IMR-90 (cell line): ENCODE data around the gene ADPRM. TPM values are rescaled to one million over a fixed set of nuclear protein-coding genes. Genes with fewer than 3 reads are reported as not detected.

Source experiments
- ATAC-seq: fragments of 200-7000 bp; cut with Tn5 transposase; 2 replicates; pipeline ENCODE4 v1.9.1; 2020; ENCODE audit warnings: low read depth, mild to moderate bottlenecking, moderate library complexity
- BruUV-seq: library from RNA; stranded (reverse); fragments of 400-500 nt; replicated peaks from 2 replicates; lab custom pipeline; 2021; lab: Mats Ljungman, UMichigan
- CTCF ChIA-PET: fragments of 300-600 bp; formaldehyde crosslinking; extraction: SDS; loops from one replicate; lab custom pipeline; 2021; ENCODE audit warnings: antibody characterized with exemption; lab: Yijun Ruan, JAX
- POLR2A ChIA-PET: fragments of 300-600 bp; sonication (Branson Sonifier 250); formaldehyde crosslinking; loops from one replicate; lab custom pipeline; 2022; ENCODE audit warnings: antibody characterized with exemption; ENCODE audit not compliant: unreplicated experiment; lab: Charles Lee
- DNase-seq: peaks from one replicate; pipeline ENCODE4 v3.0.0; 2013
- H2AFZ ChIP-seq: replicated peaks from 2 replicates; pipeline ENCODE3; 2013; ENCODE audit warnings: low read length, mild to moderate bottlenecking; ENCODE audit not compliant: poor library complexity
- H2AK5ac ChIP-seq: 2 replicates; pipeline ENCODE4 v1.6.1; 2013; ENCODE audit warnings: low read depth, low read length, inconsistent platforms
- H2AK9ac ChIP-seq: replicated peaks from 2 replicates; pipeline ENCODE3; 2013; ENCODE audit warnings: mild to moderate bottlenecking, low read depth, low read length, moderate library complexity; ENCODE audit not compliant: poor library complexity
- H2BK120ac ChIP-seq: 2 replicates; pipeline ENCODE4 v1.6.1; 2013; ENCODE audit warnings: low read depth, low read length, inconsistent platforms
- H2BK15ac ChIP-seq: 3 replicates; pipeline ENCODE4 v1.6.1; 2013; ENCODE audit warnings: low read depth, low read length, inconsistent platforms
- H2BK20ac ChIP-seq: 2 replicates; pipeline ENCODE4 v1.6.1; 2013; ENCODE audit warnings: low read depth, mild to moderate bottlenecking, inconsistent platforms, low read length, moderate library complexity
- H2BK5ac ChIP-seq: 2 replicates; pipeline ENCODE4 v1.6.1; 2013; ENCODE audit warnings: mild to moderate bottlenecking, low read depth, low read length, inconsistent platforms; ENCODE audit not compliant: poor library complexity, severe bottlenecking
- H3K14ac ChIP-seq: replicated peaks from 2 replicates; pipeline ENCODE4 v1.6.1; 2013; ENCODE audit warnings: low read depth, low read length, inconsistent platforms
- H3K18ac ChIP-seq: 2 replicates; pipeline ENCODE4 v1.6.1; 2013; ENCODE audit warnings: low read depth, low read length, control low read depth
- H3K23ac ChIP-seq: 2 replicates; pipeline ENCODE4 v1.6.1; 2013; ENCODE audit warnings: low read depth, low read length, inconsistent platforms
- H3K27ac ChIP-seq: 2 replicates; pipeline ENCODE4 v1.5.1; 2013; ENCODE audit warnings: mild to moderate bottlenecking, control low read depth, low read length; ENCODE audit not compliant: insufficient read depth
- H3K27me3 ChIP-seq: 2 replicates; pipeline ENCODE4 v1.6.1; 2013; ENCODE audit warnings: low read length; ENCODE audit not compliant: control insufficient read depth, insufficient read depth
- H3K36me3 ChIP-seq: 2 replicates; pipeline ENCODE4 v1.6.1; 2013; ENCODE audit warnings: low read length, mixed read lengths; ENCODE audit not compliant: control insufficient read depth, insufficient read depth
- H3K4ac ChIP-seq: 2 replicates; pipeline ENCODE4 v1.6.1; 2013; ENCODE audit warnings: low read depth, low read length, inconsistent platforms
- H3K4me1 ChIP-seq: 2 replicates; pipeline ENCODE4 v1.6.1; 2013; ENCODE audit warnings: low read length, mixed read lengths; ENCODE audit not compliant: control insufficient read depth, insufficient read depth
- H3K4me2 ChIP-seq: 2 replicates; pipeline ENCODE4 v1.6.1; 2013; ENCODE audit warnings: low read depth, mild to moderate bottlenecking, control low read depth, low read length, moderate library complexity
- H3K4me3 ChIP-seq: 2 replicates; pipeline ENCODE4 v1.5.1; 2013; ENCODE audit warnings: low read depth, mild to moderate bottlenecking, control low read depth, low read length, moderate library complexity; ENCODE audit not compliant: insufficient read depth
- H3K56ac ChIP-seq: 2 replicates; pipeline ENCODE4 v1.6.1; 2013; ENCODE audit warnings: low read length, inconsistent platforms; ENCODE audit not compliant: insufficient read depth; ENCODE audit errors: extremely low read depth
- H3K79me1 ChIP-seq, 2 experiments: 2 replicates each; pipeline ENCODE4 v1.6.1; 2013; ENCODE audit warnings: low read length in 2 of 2, inconsistent platforms in 1 of 2, low read depth in 1 of 2
- H3K9ac ChIP-seq: 2 replicates; pipeline ENCODE4 v1.6.1; 2013; ENCODE audit warnings: low read depth, low read length, control low read depth
- H3K9me1 ChIP-seq: 2 replicates; pipeline ENCODE4 v1.6.1; 2013; ENCODE audit warnings: low read length, inconsistent platforms; ENCODE audit not compliant: insufficient read depth
- H3K9me3 ChIP-seq: 2 replicates; pipeline ENCODE4 v1.6.1; 2013; ENCODE audit warnings: low read length; ENCODE audit not compliant: control insufficient read depth, insufficient read depth
- H4K20me1 ChIP-seq: 2 replicates; pipeline ENCODE4 v1.6.1; 2013; ENCODE audit warnings: low read length, inconsistent platforms; ENCODE audit not compliant: insufficient read depth
- H4K5ac ChIP-seq: 2 replicates; pipeline ENCODE4 v1.6.1; 2013; ENCODE audit warnings: mild to moderate bottlenecking, low read depth, low read length, control low read depth
- H4K8ac ChIP-seq, 2 experiments: 2 replicates each; pipeline ENCODE4 v1.6.1; 2013; ENCODE audit warnings: low read depth in 2 of 2, low read length in 2 of 2, control low read depth in 1 of 2, inconsistent platforms in 1 of 2
- H4K91ac ChIP-seq: 2 replicates; pipeline ENCODE4 v1.6.1; 2013; ENCODE audit warnings: low read depth, low read length, inconsistent platforms; ENCODE audit not compliant: insufficient read depth
- CTCF ChIP-seq: conservative IDR thresholded peaks from 2 replicates; pipeline ENCODE4 v1.5.1; 2012; ENCODE audit warnings: mild to moderate bottlenecking, low read depth, low read length, improper control_type of control experiment
- ELK1 ChIP-seq: fragments of 150-350 bp; IDR thresholded peaks from 2 replicates; pipeline ENCODE4 v1.6.1; 2016; ENCODE audit warnings: low read depth, mild to moderate bottlenecking, low read length, moderate library complexity, borderline replicate concordance
- MAFK ChIP-seq: IDR thresholded peaks from 2 replicates; pipeline ENCODE4 v1.6.1; 2012; ENCODE audit warnings: low read depth, low read length, improper control_type of control experiment
- MAZ ChIP-seq: IDR thresholded peaks from 2 replicates; pipeline ENCODE4 v1.6.1; 2012; ENCODE audit warnings: low read depth, mild to moderate bottlenecking, low read length, improper control_type of control experiment, moderate library complexity, borderline replicate concordance
- NFE2L2 ChIP-seq: fragments of 150-350 bp; IDR thresholded peaks from 2 replicates; pipeline ENCODE4 v1.6.1; 2016; ENCODE audit warnings: low read depth, mild to moderate bottlenecking, low read length
- RFX5 ChIP-seq: IDR thresholded peaks from 2 replicates; pipeline ENCODE4 v1.8.0; 2012; ENCODE audit warnings: low read depth, mild to moderate bottlenecking, low read length, moderate library complexity
- SMC3 ChIP-seq: fragments of 150-350 bp; IDR thresholded peaks from 2 replicates; pipeline ENCODE4 v1.6.1; 2016; ENCODE audit warnings: low read depth, mild to moderate bottlenecking, antibody characterized with exemption, low read length, moderate library complexity
- USF2 ChIP-seq: fragments of 150-350 bp; IDR thresholded peaks from 2 replicates; pipeline ENCODE4 v1.6.1; 2017; ENCODE audit warnings: mild to moderate bottlenecking, antibody characterized with exemption, low read length, low read depth
- WGBS, 2 experiments: methylation state at CpG; one replicate each; pipeline versions ENCODE4 v1.1.5 to v1.1.7; 2013; ENCODE audit warnings: missing lambda C conversion rate in 2 of 2; ENCODE audit not compliant: insufficient read length in 1 of 2; ENCODE audit errors: extremely low coverage in 2 of 2; 5-methylcytosine and 5-hydroxymethylcytosine counted together
- dilution Hi-C: fragments of 300-500 bp; cut with HindIII; formaldehyde crosslinking; loops from one replicate; pipeline ENCODE4 v1.14.3; 2018; ENCODE audit warnings: low sequenced_read_pairs; ENCODE audit not compliant: unreplicated experiment
- in situ Hi-C: fragments of 300-500 bp; cut with MboI; formaldehyde crosslinking; loops from 3 replicates; pipeline ENCODE4 v1.14.3; 2019; ENCODE audit warnings: low sequenced_read_pairs, inconsistent platforms, mixed read lengths
- intact Hi-C: fragments of 100-400 bp; cut with micrococcal nuclease; formaldehyde crosslinking; loops from 2 replicates; pipeline ENCODE4 v1.10.0; 2022
- polyA plus RNA-seq, 3 experiments: library from polyadenylated mRNA; depleted of rRNA; stranded (reverse); fragments of >200 nt; gene quantifications; 2 replicates each; pipeline ENCODE4 v1.2.3, GENCODE V29; 2012; ENCODE audit warnings: low replicate concordance in 1 of 3
- total RNA-seq: library from RNA; depleted of rRNA; stranded (reverse); fragments of >200 nt; gene quantifications from 2 replicates; pipeline ENCODE4 v1.2.3, GENCODE V29; 2012

Gene ADPRM
- total and polyA plus RNA-seq, 2 of the 4 experiments (the other 2 are of a cell fraction), result 7.4 to 12.2 TPM

- no peak for TF ChIP-seq USF2
- no peak for TF ChIP-seq SMC3
- no peak for TF ChIP-seq MAFK
- TF ChIP-seq RFX5, result no peak
- TF ChIP-seq ELK1, result no peak
- no peak for TF ChIP-seq NFE2L2
- no peak for TF ChIP-seq CTCF
- no peak for TF ChIP-seq MAZ
- H4K20me1 ChIP-seq, result no peaks in the 10 kb centered on the region
- H3K27ac ChIP-seq, result no peak within 1 kb of the TSS
- H3K56ac ChIP-seq, result no peak within 1 kb of the TSS
- no peak for DNase-seq
- no peak within 1 kb of the TSS for H3K9ac ChIP-seq
- no peak within 1 kb of the TSS for H4K5ac ChIP-seq
- H2AK9ac ChIP-seq, result peak within 1 kb of the TSS; percentile 61
- ChIA-PET POLR2A (interaction anchor here (0.6 kb wide), 1 partner anchor 66 kb away, joined by 4 read pairs; no protein-coding TSS in a partner anchor), CTCF (interaction anchor here (0.6 kb wide), 1 partner anchor 188 kb away, joined by 3 read pairs; no protein-coding TSS in a partner anchor)
- no peaks in the 10 kb centered on the region for H3K9me3 ChIP-seq
- no TSS peak for BruUV-seq
- H3K4me1 ChIP-seq, result no peaks in the 10 kb centered on the region
- H2BK20ac ChIP-seq, result no peak within 1 kb of the TSS
- H2BK15ac ChIP-seq, result no peak within 1 kb of the TSS
- ATAC-seq, result no peak
- no peak within 1 kb of the TSS for H3K18ac ChIP-seq
- no peaks in the 10 kb centered on the region; the same call in 1 of the 2 replicates for H3K9me1 ChIP-seq
- H3K27me3 ChIP-seq, result no peaks in the 10 kb centered on the region
- no peak within 1 kb of the TSS for H2BK5ac ChIP-seq
- no peak within 1 kb of the TSS for H3K14ac ChIP-seq
- H3K79me1 ChIP-seq, result no peaks in the 10 kb centered on the region
- H3K4me2 ChIP-seq, result no peak within 1 kb of the TSS
- H3K36me3 ChIP-seq, result no peaks in the 10 kb centered on the region
- no peak within 1 kb of the TSS for H4K8ac ChIP-seq
- no peak within 1 kb of the TSS for H3K4ac ChIP-seq
- H4K91ac ChIP-seq, result no peak within 1 kb of the TSS
- no peak within 1 kb of the TSS for H2AFZ ChIP-seq
- no peak within 1 kb of the TSS for H3K23ac ChIP-seq
- no peak within 1 kb of the TSS for H2AK5ac ChIP-seq
- H3K4me3 ChIP-seq, result no peak within 1 kb of the TSS
- in situ Hi-C loops (loop anchor here (25.0 kb wide), 1 partner anchor 1330 kb away; the partner anchor contains the start of gene ZNF18), dilution Hi-C loops (no loop called here), intact Hi-C loops (no loop called here)
- no peak within 1 kb of the TSS for H2BK120ac ChIP-seq
- 74% methylated on average over 7 of the region's 15 CpGs; no CpG with 5 or more reads in 1 of the 2 experiments for WGBS, 2 experiments
Observed at GRCh38 chr17:10657148-10657547, 40.2 kb upstream of the ADPRM start, which contains the start of gene MYH3. Gene MYH3 (minus strand): TSS chr17:10657309. CDS start chr17:10655064, 2,245 bp downstream.
